Loucy (cell line): ENCODE measurements around the gene SND1.

Source experiments
- EZH2phosphoT487 ChIP-seq: fragments of 200-600 bp; IDR thresholded peaks from 2 replicates; pipeline ENCODE4 v1.6.1; 2018; ENCODE audit warnings: antibody characterized with exemption, mild to moderate bottlenecking, moderate library complexity, borderline replicate concordance
- TF ChIP-seq, protein P1 (sequence below): fragments of 200-600 bp; sonication (generic); conservative IDR thresholded peaks from 2 replicates; pipeline ENCODE4 v1.5.1; 2014; ENCODE audit warnings: mild to moderate bottlenecking, antibody characterized with exemption, low read length

DNA sequence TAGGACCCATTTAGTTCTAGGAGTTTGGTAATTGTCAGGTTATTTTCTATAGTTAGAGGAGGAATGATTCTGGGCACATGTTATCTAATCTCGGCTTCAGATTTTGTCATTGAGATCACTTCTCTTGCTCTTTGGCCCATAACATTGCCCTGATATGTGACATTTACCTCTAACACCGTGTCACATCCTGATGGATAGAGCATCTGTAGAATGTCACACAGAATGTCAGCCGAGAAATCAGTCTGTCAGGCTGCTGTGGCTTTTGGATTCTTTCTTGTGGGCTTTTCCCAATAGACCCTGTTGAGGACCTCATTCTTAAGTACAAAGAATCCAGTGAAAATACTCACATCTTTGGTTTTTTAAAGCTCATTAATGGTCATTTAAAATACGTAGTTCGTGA, 236.8 kb downstream of the SND1 start:
- TF ChIP-seq, protein P1, sequence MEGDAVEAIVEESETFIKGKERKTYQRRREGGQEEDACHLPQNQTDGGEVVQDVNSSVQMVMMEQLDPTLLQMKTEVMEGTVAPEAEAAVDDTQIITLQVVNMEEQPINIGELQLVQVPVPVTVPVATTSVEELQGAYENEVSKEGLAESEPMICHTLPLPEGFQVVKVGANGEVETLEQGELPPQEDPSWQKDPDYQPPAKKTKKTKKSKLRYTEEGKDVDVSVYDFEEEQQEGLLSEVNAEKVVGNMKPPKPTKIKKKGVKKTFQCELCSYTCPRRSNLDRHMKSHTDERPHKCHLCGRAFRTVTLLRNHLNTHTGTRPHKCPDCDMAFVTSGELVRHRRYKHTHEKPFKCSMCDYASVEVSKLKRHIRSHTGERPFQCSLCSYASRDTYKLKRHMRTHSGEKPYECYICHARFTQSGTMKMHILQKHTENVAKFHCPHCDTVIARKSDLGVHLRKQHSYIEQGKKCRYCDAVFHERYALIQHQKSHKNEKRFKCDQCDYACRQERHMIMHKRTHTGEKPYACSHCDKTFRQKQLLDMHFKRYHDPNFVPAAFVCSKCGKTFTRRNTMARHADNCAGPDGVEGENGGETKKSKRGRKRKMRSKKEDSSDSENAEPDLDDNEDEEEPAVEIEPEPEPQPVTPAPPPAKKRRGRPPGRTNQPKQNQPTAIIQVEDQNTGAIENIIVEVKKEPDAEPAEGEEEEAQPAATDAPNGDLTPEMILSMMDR = no peak
- no peak for TF ChIP-seq EZH2phosphoT487
